Gastroesophageal sphincter (tissue), 4 donors: ENCODE data around the gene SMCO2. TPM values are rescaled to one million over a fixed set of nuclear protein-coding genes. Genes with fewer than 3 reads are reported as not detected.

Experiments
- ATAC-seq: fragments of 150-250 bp; one replicate; pipeline ENCODE4 v1.9.1; 2016; ENCODE audit warnings: mild to moderate bottlenecking, moderate library complexity
- H3K27ac ChIP-seq, 4 donors: fragments of 200-600 bp; sonication (generic) in 3 of 4; 1 replicate in 3 of 4; 2 replicates in 1 of 4; pipeline ENCODE4 v1.5.1; 2016 to 2019
- H3K27me3 ChIP-seq: fragments of 200-600 bp; sonication (generic); one replicate; pipeline ENCODE4 v1.5.1; 2019
- H3K36me3 ChIP-seq, 2 donors: fragments of 200-600 bp; sonication (generic); one replicate each; pipeline ENCODE4 v1.5.1; 2019; ENCODE audit warnings: control low read depth in 1 of 2
- H3K4me1 ChIP-seq, 3 donors: fragments of 200-600 bp; sonication (generic); 1 replicate in 2 of 3; 2 replicates in 1 of 3; pipeline ENCODE4 v1.5.1; 2016 to 2019; ENCODE audit warnings: control low read depth in 2 of 3
- H3K4me3 ChIP-seq, 2 donors: fragments of 200-600 bp; sonication (generic); one replicate each; pipeline ENCODE4 v1.5.1; 2019; ENCODE audit warnings: mild to moderate bottlenecking in 1 of 2, moderate library complexity in 1 of 2
- H3K9me3 ChIP-seq, 3 donors: fragments of 200-600 bp; sonication (generic); one replicate each; pipeline ENCODE4 v1.5.1; 2017 to 2019; ENCODE audit warnings: control low read depth in 2 of 3
- EP300 ChIP-seq: sonication (generic); formaldehyde crosslinking; IDR thresholded peaks from one replicate; pipeline ENCODE4 v1.6.1; 2017; ENCODE audit warnings: antibody characterized with exemption, mild to moderate bottlenecking
- POLR2A ChIP-seq, 2 donors: fragments of 450-650 bp; IDR thresholded peaks; one replicate each; pipeline ENCODE4 v1.6.1; 2017; ENCODE audit warnings: antibody characterized with exemption in 2 of 2, mild to moderate bottlenecking in 2 of 2, moderate library complexity in 1 of 2
- POLR2AphosphoS5 ChIP-seq: sonication (generic); formaldehyde crosslinking; IDR thresholded peaks from one replicate; pipeline ENCODE4 v1.6.1; 2017; ENCODE audit warnings: antibody characterized with exemption
- WGBS, 2 donors: methylation state at CpG; one replicate each; pipeline ENCODE4 v1.1.5; 2018; ENCODE audit warnings: low coverage in 1 of 2; 5-methylcytosine and 5-hydroxymethylcytosine counted together
- total RNA-seq, 4 donors: library from RNA; depleted of rRNA; stranded (reverse); fragments of >200 nt; gene quantifications; one replicate each; pipeline ENCODE4 v1.1.0, GENCODE V29; 2016
- TF ChIP-seq, protein P1 (sequence below), 4 experiments: fragments of 200-600 bp in 2 of 4; fragments of 450-650 bp in 2 of 4; sonication (generic) in 1 of 4; IDR thresholded peaks; one replicate each; pipeline ENCODE4 v1.5.1; 2017 to 2019; ENCODE audit warnings: antibody characterized with exemption in 4 of 4, mild to moderate bottlenecking in 2 of 4, moderate library complexity in 2 of 4

SMCO2 gene
- total RNA-seq = not detected

DNA sequence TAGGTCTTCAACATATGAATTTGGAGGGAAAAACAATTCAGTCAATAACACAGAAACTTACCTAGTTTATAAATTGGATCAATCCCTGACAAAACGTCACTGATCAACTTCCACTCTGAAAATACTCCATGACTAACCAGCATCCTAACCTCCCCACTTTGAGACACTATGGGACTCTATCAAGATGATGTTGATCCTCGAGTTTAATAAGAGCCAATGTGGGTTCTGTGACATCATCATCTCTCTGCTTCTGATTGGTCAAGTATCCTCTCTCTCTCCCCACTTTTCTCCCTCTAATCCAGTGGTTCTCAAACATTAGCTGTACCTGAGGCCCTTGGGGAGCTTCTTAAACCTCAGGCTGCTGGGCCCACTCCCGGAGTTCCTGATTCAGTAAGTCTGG, at the start of gene SMCO2:
Gene SMCO2, plus strand, starts transcription at position 301 of the 400 bp plus-strand sequence. CDS start 23,896 bp downstream, outside the sequence.
- H3K4me1 ChIP-seq = no peaks in the 10 kb centered on the region
- H3K4me3 ChIP-seq = no peak within 1 kb of the TSS
- peaks cover 0 to 10% (median 0%) of the 10 kb centered on the region in 3 donors for H3K9me3 ChIP-seq
- WGBS, 2 donors = 63 to 100% methylated on average over 2 to 3 of the region's 3 CpGs
- H3K36me3 ChIP-seq = no peaks in the 10 kb centered on the region
- no peaks in the 10 kb centered on the region for H3K27me3 ChIP-seq
- no peak within 1 kb of the TSS for H3K27ac ChIP-seq
- ATAC-seq = no peak
- TF ChIP-seq EP300 (no peak), POLR2AphosphoS5 (no peak), POLR2A (IDR thresholded peaks at IDR 0.05) (no peak)
- TF ChIP-seq, protein P1, sequence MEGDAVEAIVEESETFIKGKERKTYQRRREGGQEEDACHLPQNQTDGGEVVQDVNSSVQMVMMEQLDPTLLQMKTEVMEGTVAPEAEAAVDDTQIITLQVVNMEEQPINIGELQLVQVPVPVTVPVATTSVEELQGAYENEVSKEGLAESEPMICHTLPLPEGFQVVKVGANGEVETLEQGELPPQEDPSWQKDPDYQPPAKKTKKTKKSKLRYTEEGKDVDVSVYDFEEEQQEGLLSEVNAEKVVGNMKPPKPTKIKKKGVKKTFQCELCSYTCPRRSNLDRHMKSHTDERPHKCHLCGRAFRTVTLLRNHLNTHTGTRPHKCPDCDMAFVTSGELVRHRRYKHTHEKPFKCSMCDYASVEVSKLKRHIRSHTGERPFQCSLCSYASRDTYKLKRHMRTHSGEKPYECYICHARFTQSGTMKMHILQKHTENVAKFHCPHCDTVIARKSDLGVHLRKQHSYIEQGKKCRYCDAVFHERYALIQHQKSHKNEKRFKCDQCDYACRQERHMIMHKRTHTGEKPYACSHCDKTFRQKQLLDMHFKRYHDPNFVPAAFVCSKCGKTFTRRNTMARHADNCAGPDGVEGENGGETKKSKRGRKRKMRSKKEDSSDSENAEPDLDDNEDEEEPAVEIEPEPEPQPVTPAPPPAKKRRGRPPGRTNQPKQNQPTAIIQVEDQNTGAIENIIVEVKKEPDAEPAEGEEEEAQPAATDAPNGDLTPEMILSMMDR (IDR thresholded peaks at IDR 0.05) = no peak

DNA sequence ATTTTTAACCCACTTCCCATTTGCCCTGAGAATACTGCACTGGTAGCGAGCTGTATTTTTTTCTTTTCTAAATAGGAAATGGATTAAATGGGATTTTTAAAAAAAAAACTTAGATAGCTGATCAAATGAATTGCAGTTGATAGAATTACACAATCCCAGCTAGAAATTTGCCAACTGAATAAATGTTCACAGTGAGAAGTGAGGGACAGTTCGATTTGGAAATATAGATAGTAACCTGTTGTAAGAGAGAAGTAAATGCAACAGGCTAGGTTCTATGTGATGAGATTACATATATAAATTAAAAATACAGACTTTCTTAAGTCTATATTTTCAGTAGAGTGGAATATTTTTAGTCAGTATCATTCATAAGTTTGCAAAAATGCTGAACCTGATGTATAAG, 48.1 kb upstream of the SMCO2 start:
- TF ChIP-seq EP300 = no peak
- no peak for TF ChIP-seq POLR2A (IDR thresholded peaks at IDR 0.05)
- TF ChIP-seq, protein P1 (IDR thresholded peaks at IDR 0.05) = no peak
- no peak for TF ChIP-seq POLR2AphosphoS5
- 91 to 93% methylated on average over 2 of the region's 2 CpGs for WGBS, 2 donors

DNA sequence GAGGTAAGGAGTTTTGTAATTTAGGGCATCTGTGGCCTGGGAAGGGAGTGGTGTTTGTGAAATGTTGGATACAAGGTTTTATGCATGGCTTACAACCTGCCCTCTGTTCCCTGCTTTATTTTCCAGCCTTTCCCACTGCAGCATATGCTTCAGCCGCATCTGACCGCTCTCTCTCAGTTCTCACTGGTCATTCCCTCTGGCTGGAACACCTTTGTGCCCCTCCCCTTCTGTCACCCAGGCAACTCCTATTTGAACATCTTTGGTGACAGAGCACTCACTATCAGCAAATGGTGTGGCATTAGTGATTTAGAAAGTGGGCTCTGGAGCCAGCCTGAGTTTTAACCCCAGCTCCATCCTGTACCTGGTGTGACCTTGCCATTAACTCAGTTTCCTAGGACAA, 47.5 kb upstream of the SMCO2 start:
- no peaks in the 10 kb centered on the region for H3K27me3 ChIP-seq
- 95 to 100% methylated on average over 2 of the region's 2 CpGs for WGBS, 2 donors
- no peaks in the 10 kb centered on the region for H3K4me1 ChIP-seq
- TF ChIP-seq POLR2A (IDR thresholded peaks at IDR 0.05) = no peak
- H3K27ac ChIP-seq = no peak overlapping the region
- ATAC-seq = no peak
- no peaks in the 10 kb centered on the region for H3K9me3 ChIP-seq
- H3K4me3 ChIP-seq = no peak overlapping the region
- no peaks in the 10 kb centered on the region for H3K36me3 ChIP-seq

More for the DNA sequence above, 48.1 kb upstream of the SMCO2 start:
- no peaks in the 10 kb centered on the region for H3K4me1 ChIP-seq
- no peak overlapping the region for H3K27ac ChIP-seq
- H3K36me3 ChIP-seq = no peaks in the 10 kb centered on the region
- no peaks in the 10 kb centered on the region for H3K27me3 ChIP-seq
- H3K9me3 ChIP-seq = no peaks in the 10 kb centered on the region
- H3K4me3 ChIP-seq = no peak overlapping the region
- ATAC-seq = no peak

DNA sequence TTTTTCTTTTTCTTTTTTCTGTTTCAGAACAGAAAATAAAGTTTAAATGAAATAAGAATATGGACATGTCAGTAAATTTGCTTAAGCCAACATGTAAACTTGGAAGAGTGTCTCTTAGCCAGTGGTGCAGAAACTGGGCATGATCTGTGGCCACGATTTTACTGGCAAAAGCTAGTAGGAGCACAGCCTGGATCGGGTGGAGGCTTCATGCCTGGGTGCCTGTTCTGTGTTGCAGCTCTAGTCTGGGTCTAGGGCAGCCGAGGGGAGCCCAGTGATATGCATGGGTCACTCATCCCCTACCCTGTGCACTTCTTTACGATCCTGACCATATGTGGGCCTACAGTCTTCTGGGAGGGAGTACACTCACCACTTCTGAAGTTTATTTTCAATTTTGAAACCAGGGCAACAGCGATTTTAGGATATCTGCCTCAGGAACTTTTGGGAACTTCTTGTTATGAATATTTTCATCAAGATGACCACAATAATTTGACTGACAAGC, 45.6 kb upstream of the SMCO2 start:
- no peak for ATAC-seq
- WGBS, 2 donors = 55 to 60% methylated on average over 5 of the region's 5 CpGs
- Histone ChIP-seq H3K36me3 (no peaks in the 10 kb centered on the region), H3K4me1 (no peaks in the 10 kb centered on the region), H3K9me3 (no peaks in the 10 kb centered on the region), H3K27ac (no peak overlapping the region), H3K27me3 (no peaks in the 10 kb centered on the region), H3K4me3 (no peak overlapping the region)
- TF ChIP-seq EP300 = no peak
- no peak for TF ChIP-seq POLR2AphosphoS5
- no peak for TF ChIP-seq POLR2A (IDR thresholded peaks at IDR 0.05)

DNA sequence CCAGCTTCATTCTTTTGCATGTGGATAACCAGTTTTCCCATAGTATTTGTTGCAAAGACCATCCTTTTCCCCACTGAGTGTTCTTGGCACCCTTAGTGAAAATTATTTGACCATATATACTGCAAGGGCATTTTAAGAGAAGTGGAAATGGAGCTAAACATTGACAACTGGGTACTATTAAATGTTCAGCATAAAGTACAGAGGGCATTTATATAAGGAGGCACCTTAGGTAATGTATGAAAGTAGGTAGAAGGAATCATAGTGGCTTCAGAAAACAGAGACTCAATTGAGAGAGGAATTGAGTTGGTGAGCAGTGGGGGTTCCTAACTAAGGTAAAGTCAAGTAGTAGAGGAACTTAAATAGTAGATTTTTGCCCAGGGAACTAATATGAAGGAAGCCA, 34.5 kb upstream of the SMCO2 start:
- Histone ChIP-seq H3K27ac (no peak overlapping the region), H3K4me3 (no peak overlapping the region), H3K4me1 (no peaks in the 10 kb centered on the region), H3K9me3 (no peaks in the 10 kb centered on the region), H3K36me3 (no peaks in the 10 kb centered on the region), H3K27me3 (no peaks in the 10 kb centered on the region)
- ATAC-seq = no peak
- TF ChIP-seq POLR2A (IDR thresholded peaks at IDR 0.05) (no peak), EP300 (no peak)
- TF ChIP-seq, protein P1 (IDR thresholded peaks at IDR 0.05) = no peak

DNA sequence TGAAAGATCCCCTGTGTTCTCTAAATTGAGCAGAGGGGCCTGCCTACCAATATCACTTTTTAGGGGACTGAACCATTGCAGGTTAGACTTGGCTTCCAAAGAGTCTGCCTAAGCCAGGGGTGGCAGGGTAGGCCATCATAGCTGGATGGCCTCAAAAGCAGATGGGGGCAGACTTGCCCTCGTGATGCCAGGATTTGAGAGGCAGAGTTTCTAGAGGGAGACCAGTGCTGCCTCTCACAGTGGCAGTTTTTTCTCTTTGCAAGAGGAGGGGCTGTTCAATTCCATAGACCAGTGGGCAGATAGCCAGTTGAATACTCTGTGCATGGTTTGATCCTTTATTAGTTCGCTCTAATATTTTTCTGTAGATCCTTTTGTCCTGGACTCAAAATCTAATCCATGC, 23.8 kb upstream of the SMCO2 start:
- no peak for TF ChIP-seq POLR2A (IDR thresholded peaks at IDR 0.05)
- TF ChIP-seq, protein P1 (IDR thresholded peaks at IDR 0.05) = no peak
- TF ChIP-seq EP300 = no peak
- no peak for TF ChIP-seq POLR2AphosphoS5
- Histone ChIP-seq H3K36me3 (no peaks in the 10 kb centered on the region), H3K4me1 (no peaks in the 10 kb centered on the region), H3K9me3 (no peaks in the 10 kb centered on the region), H3K27me3 (no peaks in the 10 kb centered on the region), H3K4me3 (no peak overlapping the region), H3K27ac (no peak overlapping the region)
- WGBS, 2 donors = 74% methylated on average over 2 of the region's 2 CpGs; no CpG with 5 or more reads in 1 of the 2 donors
- no peak for ATAC-seq
